ENCODE results near the gene ARMC6.

Gene ARMC6

GRCh38 chr19:19079571-19079970 lies 46.2 kb downstream of the ARMC6 start:
- no peak overlapping the region for H3K9ac ChIP-seq (ENCODE audit: low read depth, low read length)
- TF ChIP-seq CTCF (IDR thresholded peaks at IDR 0.05; ENCODE audit: borderline replicate concordance, extremely low read depth, low read length, poor library complexity, severe bottlenecking) (no peak), EZH2 (IDR thresholded peaks at IDR 0.05; ENCODE audit: borderline replicate concordance, low read depth, low read length, severe bottlenecking) (no peak)
- peaks cover 6% of the 10 kb centered on the region for H3K79me2 ChIP-seq (ENCODE audit: insufficient read depth, low read length)
- H3K27ac ChIP-seq (ENCODE audit: low read length) = no peak overlapping the region
- H3K4me2 ChIP-seq (ENCODE audit: insufficient read depth, low read length) = no peak overlapping the region
- no peaks in the 10 kb centered on the region for H3K27me3 ChIP-seq (ENCODE audit: insufficient read depth, low read length, poor library complexity)
- peaks cover 14% of the 10 kb centered on the region; the same call in 1 of the 2 replicates for H4K20me1 ChIP-seq (ENCODE audit: insufficient read depth, low read length)
- H2AFZ ChIP-seq (ENCODE audit: low read depth, low read length) = no peak overlapping the region
- DNase-seq = no peak
- H3K4me1 ChIP-seq (ENCODE audit: insufficient read depth, low read length) = no peaks in the 10 kb centered on the region
- H3K36me3 ChIP-seq (ENCODE audit: insufficient read depth, low read length) = peaks cover 20% of the 10 kb centered on the region
- H3K4me3 ChIP-seq (ENCODE audit: low read depth in 1 of 2, low read length in 2 of 2) = no peak overlapping the region
- no peaks in the 10 kb centered on the region for H3K9me3 ChIP-seq (ENCODE audit: insufficient read depth, low read length, severe bottlenecking)
- no peak for ATAC-seq (ENCODE audit: insufficient read depth, low read depth)

- H3K4me3 ChIP-seq (ENCODE audit: low read depth in 1 of 2, low read length in 2 of 2) = no peak overlapping the region
- 0 out of 2 replicates have a peak, but pooled peaks cover 9% of the 10 kb centered on the region for H4K20me1 ChIP-seq (ENCODE audit: insufficient read depth, low read length)
- H3K4me2 ChIP-seq (ENCODE audit: insufficient read depth, low read length) = no peak overlapping the region
- no peak for TF ChIP-seq CTCF (IDR thresholded peaks at IDR 0.05; ENCODE audit: borderline replicate concordance, extremely low read depth, low read length, poor library complexity, severe bottlenecking)
- TF ChIP-seq EZH2 (IDR thresholded peaks at IDR 0.05; ENCODE audit: borderline replicate concordance, low read depth, low read length, severe bottlenecking) = no peak
- no peak overlapping the region for H3K27ac ChIP-seq (ENCODE audit: low read length)
- peaks cover 6% of the 10 kb centered on the region for H3K79me2 ChIP-seq (ENCODE audit: insufficient read depth, low read length)
- peaks cover 12% of the 10 kb centered on the region for H3K36me3 ChIP-seq (ENCODE audit: insufficient read depth, low read length)
- ATAC-seq (ENCODE audit: insufficient read depth, low read depth) = no peak
- H3K4me1 ChIP-seq (ENCODE audit: insufficient read depth, low read length) = no peaks in the 10 kb centered on the region
- H2AFZ ChIP-seq (ENCODE audit: low read depth, low read length) = no peak overlapping the region
- H3K9ac ChIP-seq (ENCODE audit: low read depth, low read length) = no peak overlapping the region
- no peaks in the 10 kb centered on the region for H3K9me3 ChIP-seq (ENCODE audit: insufficient read depth, low read length, severe bottlenecking)
- no peak for DNase-seq
- no peaks in the 10 kb centered on the region for H3K27me3 ChIP-seq (ENCODE audit: insufficient read depth, low read length, poor library complexity)
These were observed 48.3 kb downstream of the ARMC6 start for GRCh38 chr19:19081642-19082151.

- no peak overlapping the region for H2AFZ ChIP-seq (ENCODE audit: low read depth, low read length)
- H3K4me2 ChIP-seq (ENCODE audit: insufficient read depth, low read length) = no peak overlapping the region
- H4K20me1 ChIP-seq (ENCODE audit: insufficient read depth, low read length) = 0 out of 2 replicates have a peak, but pooled peaks cover 9% of the 10 kb centered on the region
- DNase-seq = no peak
- TF ChIP-seq CTCF (IDR thresholded peaks at IDR 0.05; ENCODE audit: borderline replicate concordance, extremely low read depth, low read length, poor library complexity, severe bottlenecking) (no peak), EZH2 (IDR thresholded peaks at IDR 0.05; ENCODE audit: borderline replicate concordance, low read depth, low read length, severe bottlenecking) (no peak)
- no peak overlapping the region for H3K4me3 ChIP-seq (ENCODE audit: low read depth in 1 of 2, low read length in 2 of 2)
- no peaks in the 10 kb centered on the region for H3K4me1 ChIP-seq (ENCODE audit: insufficient read depth, low read length)
- peaks cover 4% of the 10 kb centered on the region for H3K79me2 ChIP-seq (ENCODE audit: insufficient read depth, low read length)
- no peaks in the 10 kb centered on the region for H3K27me3 ChIP-seq (ENCODE audit: insufficient read depth, low read length, poor library complexity)
- H3K9me3 ChIP-seq (ENCODE audit: insufficient read depth, low read length, severe bottlenecking) = no peaks in the 10 kb centered on the region
- peaks cover 9% of the 10 kb centered on the region for H3K36me3 ChIP-seq (ENCODE audit: insufficient read depth, low read length)
- no peak overlapping the region for H3K9ac ChIP-seq (ENCODE audit: low read depth, low read length)
- no peak for ATAC-seq (ENCODE audit: insufficient read depth, low read depth)
- H3K27ac ChIP-seq (ENCODE audit: low read length) = no peak overlapping the region
These were observed 50.2 kb downstream of the ARMC6 start for GRCh38 chr19:19083413-19084178.

All from DND-41 (cell line).